Measurements from ENCODE around the gene THAP5.

THAP5 gene

DNA sequence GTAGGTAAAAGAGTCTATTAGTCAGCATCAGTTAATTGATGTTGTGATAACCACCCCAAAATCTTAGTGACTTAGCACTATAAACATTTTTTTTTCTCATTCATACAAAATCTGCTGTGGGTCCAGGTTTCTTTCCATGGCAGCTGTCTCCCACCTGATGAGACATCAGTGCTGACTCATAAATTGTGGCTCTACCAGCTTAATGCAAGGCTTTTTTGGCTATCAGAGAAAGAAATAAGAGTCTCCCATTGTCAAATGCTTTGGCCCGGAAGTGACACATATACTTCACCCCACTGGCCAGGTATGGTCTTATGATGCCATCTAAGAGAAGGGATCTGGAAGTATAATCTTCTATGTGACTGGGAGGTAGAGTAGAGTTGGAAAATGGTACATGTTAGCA lies 14.7 kb upstream of the THAP5 start:
- TF ChIP-seq, protein P1, sequence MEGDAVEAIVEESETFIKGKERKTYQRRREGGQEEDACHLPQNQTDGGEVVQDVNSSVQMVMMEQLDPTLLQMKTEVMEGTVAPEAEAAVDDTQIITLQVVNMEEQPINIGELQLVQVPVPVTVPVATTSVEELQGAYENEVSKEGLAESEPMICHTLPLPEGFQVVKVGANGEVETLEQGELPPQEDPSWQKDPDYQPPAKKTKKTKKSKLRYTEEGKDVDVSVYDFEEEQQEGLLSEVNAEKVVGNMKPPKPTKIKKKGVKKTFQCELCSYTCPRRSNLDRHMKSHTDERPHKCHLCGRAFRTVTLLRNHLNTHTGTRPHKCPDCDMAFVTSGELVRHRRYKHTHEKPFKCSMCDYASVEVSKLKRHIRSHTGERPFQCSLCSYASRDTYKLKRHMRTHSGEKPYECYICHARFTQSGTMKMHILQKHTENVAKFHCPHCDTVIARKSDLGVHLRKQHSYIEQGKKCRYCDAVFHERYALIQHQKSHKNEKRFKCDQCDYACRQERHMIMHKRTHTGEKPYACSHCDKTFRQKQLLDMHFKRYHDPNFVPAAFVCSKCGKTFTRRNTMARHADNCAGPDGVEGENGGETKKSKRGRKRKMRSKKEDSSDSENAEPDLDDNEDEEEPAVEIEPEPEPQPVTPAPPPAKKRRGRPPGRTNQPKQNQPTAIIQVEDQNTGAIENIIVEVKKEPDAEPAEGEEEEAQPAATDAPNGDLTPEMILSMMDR (IDR thresholded peaks at IDR 0.05; ENCODE audit: extremely low read depth, missing control alignments) = no peak
- DNase-seq (ENCODE audit: low spot score) = no peak

DNA sequence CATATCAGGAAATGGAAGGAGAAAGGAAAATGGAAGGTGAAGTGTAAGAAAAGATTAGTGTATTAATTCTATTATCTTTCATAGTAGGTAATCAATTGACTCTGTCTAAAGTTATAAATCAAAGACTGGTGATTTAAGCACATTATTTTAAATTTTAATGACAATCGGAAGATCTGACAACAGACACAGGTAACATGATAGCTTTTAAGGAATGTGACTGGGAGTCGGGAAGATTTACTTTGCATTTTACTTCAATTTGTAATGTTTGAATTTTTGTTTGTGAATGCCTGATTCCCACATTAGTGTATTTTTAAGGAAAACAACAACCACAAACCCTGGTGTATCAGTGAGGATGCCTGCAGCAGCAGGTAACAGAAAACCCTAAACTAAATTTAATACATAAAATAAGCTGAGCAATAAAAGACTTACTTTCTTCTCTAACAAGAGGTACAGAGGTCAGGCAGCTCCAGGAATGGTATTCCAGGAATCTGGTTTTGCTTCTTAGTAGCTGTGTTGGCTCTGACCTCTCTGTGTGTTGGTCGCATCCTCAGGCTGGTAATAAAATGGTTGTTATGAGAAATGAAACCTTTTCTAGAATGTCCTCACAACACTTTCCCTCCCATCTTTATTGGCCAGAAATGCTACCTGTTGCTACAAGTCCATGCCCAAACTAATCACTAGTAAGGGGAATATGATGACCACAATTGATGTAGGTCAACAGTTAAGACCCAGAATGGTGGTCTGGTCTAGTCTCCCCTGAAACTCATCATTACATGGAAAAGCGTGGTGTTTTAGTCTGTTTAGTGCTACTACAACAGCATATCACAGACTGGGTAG lies 12.4 kb upstream of the THAP5 start:
- TF ChIP-seq, protein P1 (IDR thresholded peaks at IDR 0.05; ENCODE audit: extremely low read depth, missing control alignments) = no peak
- no peak for DNase-seq (ENCODE audit: low spot score)

DNA sequence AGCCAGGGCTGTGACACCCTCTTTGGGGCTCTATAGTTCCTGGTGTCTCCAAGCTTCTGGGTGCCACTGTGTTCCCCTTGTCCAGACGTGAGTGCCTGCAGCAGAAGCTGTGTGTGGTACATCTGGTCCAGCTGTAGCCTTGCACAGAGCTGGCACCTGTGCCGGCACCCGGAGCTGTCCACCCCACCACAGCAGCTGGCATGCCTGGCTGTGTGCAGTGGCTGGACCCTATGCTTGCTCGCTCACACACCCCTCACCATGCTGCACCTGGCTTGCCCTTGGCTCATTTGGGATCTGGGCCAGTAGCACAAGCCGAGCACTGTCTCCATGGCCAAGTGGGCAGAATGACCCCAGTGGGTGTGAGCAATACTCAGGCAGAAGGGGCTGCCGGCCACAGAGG lies 10.8 kb upstream of the THAP5 start:
- TF ChIP-seq, protein P1 (IDR thresholded peaks at IDR 0.05; ENCODE audit: extremely low read depth, missing control alignments) = no peak

DNA sequence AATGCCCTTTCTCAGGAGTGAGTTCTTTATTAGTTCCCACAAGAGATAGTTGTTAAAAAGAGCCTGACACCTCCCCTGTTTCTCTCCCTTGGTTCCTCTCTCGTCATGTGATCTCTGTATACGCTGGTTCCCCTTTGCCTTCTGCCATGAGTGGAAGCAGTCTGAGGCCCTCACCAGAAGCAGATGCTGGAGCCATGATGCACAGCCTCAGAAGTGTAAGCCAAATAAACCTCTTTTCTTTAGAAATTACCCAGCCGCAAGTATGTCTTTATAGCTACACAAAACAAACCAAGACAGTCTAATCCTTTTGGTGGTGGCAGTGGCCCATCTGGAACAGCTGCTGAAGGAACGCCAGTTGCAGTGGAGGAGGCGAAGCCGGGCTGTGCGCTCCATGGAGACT lies 9.4 kb upstream of the THAP5 start:
- TF ChIP-seq, protein P1 (IDR thresholded peaks at IDR 0.05; ENCODE audit: extremely low read depth, missing control alignments) = no peak
- no peak for DNase-seq (ENCODE audit: low spot score)

More for the DNA sequence above, 10.8 kb upstream of the THAP5 start:
- no peak for DNase-seq (ENCODE audit: low spot score)

DNA sequence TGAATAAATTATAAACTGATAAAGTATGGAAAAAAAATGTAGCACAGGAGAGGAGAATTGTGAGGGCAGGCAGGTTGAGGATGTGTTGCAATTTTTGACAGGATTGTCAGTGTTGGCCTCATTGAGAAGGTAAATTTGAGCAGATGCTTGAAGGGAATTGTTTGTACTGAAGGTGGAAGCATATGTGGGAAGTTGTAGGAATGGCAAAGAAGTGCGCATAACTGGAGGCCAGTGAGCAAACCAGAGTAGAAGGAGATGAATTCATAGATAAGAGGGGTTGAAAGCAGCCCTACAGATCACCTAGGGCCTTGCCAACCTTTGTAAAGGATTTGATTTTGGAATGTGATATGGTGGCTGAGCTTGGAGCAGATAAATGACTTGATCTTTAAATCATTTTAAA lies 6.6 kb upstream of the THAP5 start:
- DNase-seq (ENCODE audit: low spot score) = no peak
- TF ChIP-seq, protein P1 (IDR thresholded peaks at IDR 0.05; ENCODE audit: extremely low read depth, missing control alignments) = no peak

DNA sequence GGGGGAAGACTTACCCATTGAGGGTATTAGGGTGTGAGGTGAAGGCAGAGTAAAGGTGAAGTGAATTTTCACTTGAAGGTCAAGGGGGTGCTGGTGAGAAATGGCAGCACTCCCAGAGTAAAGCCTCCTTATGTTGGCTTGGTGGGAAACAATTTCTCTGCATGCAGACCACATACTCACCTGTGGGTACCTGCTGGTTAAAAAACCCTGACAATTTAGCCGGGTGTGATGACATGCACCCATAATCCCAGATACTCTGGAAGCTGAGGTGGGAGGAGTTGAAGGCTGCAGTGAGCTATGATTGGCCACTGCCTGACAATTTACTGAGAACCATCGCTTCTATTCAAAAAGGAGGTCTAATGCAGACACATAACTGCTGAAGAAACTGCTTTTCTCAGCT lies 5.7 kb upstream of the THAP5 start:
- TF ChIP-seq, protein P1 (IDR thresholded peaks at IDR 0.05; ENCODE audit: extremely low read depth, missing control alignments) = no peak
- no peak for DNase-seq (ENCODE audit: low spot score)

DNA sequence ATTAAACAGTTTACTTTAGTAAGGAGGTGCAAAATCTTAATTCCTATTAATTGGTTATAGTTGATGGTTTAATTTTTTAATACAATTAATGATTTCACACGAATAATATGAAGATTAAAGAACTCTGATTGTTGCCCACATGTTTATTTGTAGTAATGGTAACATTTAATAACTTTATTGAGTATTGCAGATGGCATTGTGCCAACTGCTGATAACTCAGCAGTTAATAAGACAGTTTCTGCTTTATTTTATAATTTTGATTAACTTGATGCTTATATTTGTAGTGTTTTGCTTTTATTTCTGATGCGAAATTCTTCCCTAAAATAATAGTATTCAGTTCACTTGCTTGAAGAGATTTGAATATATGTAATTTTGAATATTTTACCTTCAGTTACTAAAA lies 3.0 kb upstream of the THAP5 start:
- no peak for DNase-seq (ENCODE audit: low spot score)
- TF ChIP-seq, protein P1 (IDR thresholded peaks at IDR 0.05; ENCODE audit: extremely low read depth, missing control alignments) = no peak

Data from GM20000 (cell line).